Liver (tissue), 9 donors: ENCODE measurements around the gene KCNN3. TPM values are rescaled to one million over a fixed set of nuclear protein-coding genes. Genes with fewer than 3 reads are reported as not detected.
"Not testable (repeated sequence)": the region's sequence is repeated elsewhere in the genome, so short reads cannot be mapped to it uniquely, and the experiment has no call there.

ENCODE experiments used
- DNase-seq: peaks from one replicate; pipeline ENCODE4 v3.0.0-alpha.2; 2017; ENCODE audit warnings: low spot score
- H3K27ac ChIP-seq, 2 donors: one replicate each; pipeline ENCODE4 v1.7.0; 2013; ENCODE audit warnings: inconsistent platforms in 2 of 2, low read length in 2 of 2, control low read depth in 1 of 2, low read depth in 1 of 2, mild to moderate bottlenecking in 1 of 2
- H3K27me3 ChIP-seq, 4 donors: one replicate each; pipeline versions ENCODE4 v1.6.1 to v1.7.0; 2013; ENCODE audit warnings: low read length in 3 of 4, inconsistent platforms in 1 of 4, mild to moderate bottlenecking in 1 of 4, moderate library complexity in 1 of 4; ENCODE audit not compliant: control insufficient read depth in 4 of 4, insufficient read depth in 4 of 4
- H3K36me3 ChIP-seq, 4 donors: one replicate each; pipeline versions ENCODE4 v1.6.1 to v1.7.0; 2013; ENCODE audit warnings: low read length in 3 of 4, mild to moderate bottlenecking in 3 of 4, low read depth in 1 of 4, moderate library complexity in 1 of 4; ENCODE audit not compliant: control insufficient read depth in 4 of 4, insufficient read depth in 3 of 4
- H3K4me1 ChIP-seq, 4 donors: one replicate each; pipeline versions ENCODE4 v1.6.1 to v1.7.0; 2013; ENCODE audit warnings: low read length in 3 of 4, mild to moderate bottlenecking in 3 of 4, moderate library complexity in 1 of 4; ENCODE audit not compliant: control insufficient read depth in 4 of 4, insufficient read depth in 4 of 4
- H3K4me3 ChIP-seq, 3 donors: one replicate each; pipeline versions ENCODE4 v1.6.1 to v1.7.0; 2013; ENCODE audit warnings: low read length in 3 of 3, control low read depth in 1 of 3, low read depth in 1 of 3, mild to moderate bottlenecking in 1 of 3
- H3K9ac ChIP-seq, 2 donors: one replicate each; pipeline ENCODE4 v1.7.0; 2013; ENCODE audit warnings: low read length in 2 of 2, mild to moderate bottlenecking in 2 of 2, moderate library complexity in 2 of 2, control low read depth in 1 of 2, low read depth in 1 of 2
- H3K9me3 ChIP-seq, 4 donors: one replicate each; pipeline versions ENCODE4 v1.6.1 to v1.7.0; 2013; ENCODE audit warnings: low read length in 3 of 4; ENCODE audit not compliant: control insufficient read depth in 4 of 4
- HNF4A ChIP-seq, 2 donors: conservative IDR thresholded peaks; 2 replicates each; pipeline ENCODE4 v1.6.1; 2016; ENCODE audit warnings: antibody characterized with exemption in 2 of 2, mild to moderate bottlenecking in 2 of 2
- HNF4G ChIP-seq: IDR thresholded peaks from 2 replicates; pipeline ENCODE4 v1.6.1; 2016; ENCODE audit warnings: antibody characterized with exemption
- RXRA ChIP-seq, 2 donors: IDR thresholded peaks; 2 replicates each; pipeline ENCODE4 v1.6.1; 2017 to 2018; ENCODE audit warnings: antibody characterized with exemption in 2 of 2, mild to moderate bottlenecking in 1 of 2
- SP1 ChIP-seq: IDR thresholded peaks from 2 replicates; pipeline ENCODE4 v1.6.1; 2018; ENCODE audit warnings: antibody characterized with exemption, mild to moderate bottlenecking
- WGBS: extraction: QIAGEN DNeasy Blood & Tissue Kit; methylation state at CpG from one replicate; pipeline ENCODE4 v1.1.7; 2013; 5-methylcytosine and 5-hydroxymethylcytosine counted together
- polyA plus RNA-seq, 2 donors: library from polyadenylated mRNA; stranded (reverse) in 1 of 2; unstranded in 1 of 2; fragments of 200-250 nt in 1 of 2; fragments of >200 nt in 1 of 2; fragmentation: Nextera tagmentation in 1 of 2; extraction: Ambion mirVana in 1 of 2; gene quantifications; one replicate each; pipeline versions ENCODE4 v1.2.1 to v1.2.3, GENCODE V29; 2013 to 2015
- total RNA-seq, 2 donors: library from RNA; depleted of rRNA; stranded (reverse); fragments of >200 nt; gene quantifications; one replicate each; pipeline ENCODE4 v1.2.3, GENCODE V29; 2014
- donor health status: healthy.
- donor health status: healthy.
- donor health status: healthy.
- donor health status: healthy.
- donor health status: healthy.

The KCNN3 gene
- total and polyA plus RNA-seq, 4 donors = 0.09 to 0.68 (median 0.15) TPM

- not testable (repeated sequence) for DNase-seq
Observed at GRCh38 chr1:154676847-154677246, 193.2 kb downstream of the KCNN3 start.

DNA sequence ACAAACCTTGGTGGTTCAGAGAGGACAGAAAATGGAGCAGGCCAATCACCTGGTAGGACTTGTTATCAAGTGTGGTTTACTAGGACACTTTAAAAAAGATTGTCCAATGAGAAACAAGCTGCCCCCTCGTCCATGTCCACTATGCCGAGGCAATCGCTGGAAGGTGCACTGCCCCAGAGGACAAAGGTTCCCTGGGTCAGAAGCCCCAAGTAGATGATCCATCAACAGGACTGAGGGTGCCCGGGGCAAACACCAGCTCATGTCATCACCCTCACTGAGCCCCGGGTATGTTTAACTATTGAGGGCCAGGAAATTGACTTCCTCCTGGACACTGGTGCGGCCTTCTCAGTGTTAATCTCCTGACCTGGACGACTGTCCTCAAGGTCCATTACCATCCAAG lies 195.6 kb downstream of the KCNN3 start:
- DNase-seq, H3K27ac ChIP-seq, H3K27me3 ChIP-seq, H3K9me3 ChIP-seq, H3K9ac ChIP-seq, H3K4me1 ChIP-seq, H3K4me3 ChIP-seq, H3K36me3 ChIP-seq: not testable (repeated sequence)
- 34% methylated on average over 7 of the region's 7 CpGs for WGBS
- peak; percentile 65 to 89 for TF ChIP-seq RXRA (IDR thresholded peaks at IDR 0.05)
- TF ChIP-seq HNF4A (conservative IDR thresholded peaks at IDR 0.05) = peak; percentile 69 to 86
- peak; percentile 44 for TF ChIP-seq SP1
- peak; percentile 31 for TF ChIP-seq HNF4G

More at GRCh38 chr1:154676847-154677246, 193.2 kb downstream of the KCNN3 start:
- H3K4me1 ChIP-seq, H3K4me3 ChIP-seq, H3K27me3 ChIP-seq, H3K9ac ChIP-seq, H3K9me3 ChIP-seq, H3K36me3 ChIP-seq, H3K27ac ChIP-seq: not testable (repeated sequence)
- 63% methylated on average over 2 of the region's 2 CpGs for WGBS

DNA sequence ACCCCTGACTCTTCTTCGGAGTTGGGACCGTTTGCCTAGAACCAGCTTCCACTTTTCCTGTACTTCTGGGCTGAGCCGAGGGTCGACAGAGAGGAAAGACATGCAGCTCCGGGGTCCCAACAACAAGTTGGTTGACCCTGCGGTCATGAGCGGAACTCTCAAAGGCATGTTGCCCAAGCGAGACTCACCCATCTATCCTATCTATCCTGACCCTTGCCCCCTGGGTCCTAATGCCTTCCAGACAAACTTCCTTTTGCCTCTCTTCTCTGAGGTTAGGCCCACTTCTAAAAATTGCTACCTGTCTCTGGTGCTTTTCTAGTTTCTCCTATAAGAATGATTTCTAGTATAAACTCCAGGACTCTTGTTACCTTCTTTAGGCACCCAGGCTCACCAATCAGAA lies 197.8 kb downstream of the KCNN3 start:
- not testable (repeated sequence) for H3K27ac ChIP-seq, H3K4me3 ChIP-seq, H3K36me3 ChIP-seq, H3K9ac ChIP-seq, H3K27me3 ChIP-seq, H3K4me1 ChIP-seq, H3K9me3 ChIP-seq, DNase-seq
- 74% methylated on average over 8 of the region's 8 CpGs for WGBS

DNA sequence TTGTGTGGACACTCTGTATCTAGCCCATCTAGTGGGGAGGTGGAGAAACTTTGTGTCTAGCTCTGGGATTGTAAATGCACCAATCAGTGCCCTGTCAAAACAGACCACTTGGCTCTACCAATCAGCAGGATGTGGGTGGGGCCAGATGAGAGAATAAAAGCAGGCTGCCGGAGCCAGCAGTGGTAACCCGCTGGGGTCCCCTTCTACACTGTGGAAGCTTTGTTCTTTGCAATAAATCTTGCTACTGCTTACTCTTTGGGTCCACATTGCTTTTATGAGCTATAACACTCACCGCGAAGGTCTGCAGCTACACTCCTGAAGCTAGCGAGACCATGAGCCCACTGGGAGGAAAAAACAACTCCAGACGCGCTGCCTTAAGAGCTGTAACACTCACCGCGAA lies 198.7 kb downstream of the KCNN3 start:
- H3K9me3 ChIP-seq, H3K4me1 ChIP-seq, H3K9ac ChIP-seq, H3K27me3 ChIP-seq, H3K27ac ChIP-seq, DNase-seq, H3K4me3 ChIP-seq, H3K36me3 ChIP-seq: not testable (repeated sequence)
- 90% methylated on average over 9 of the region's 9 CpGs for WGBS

DNA sequence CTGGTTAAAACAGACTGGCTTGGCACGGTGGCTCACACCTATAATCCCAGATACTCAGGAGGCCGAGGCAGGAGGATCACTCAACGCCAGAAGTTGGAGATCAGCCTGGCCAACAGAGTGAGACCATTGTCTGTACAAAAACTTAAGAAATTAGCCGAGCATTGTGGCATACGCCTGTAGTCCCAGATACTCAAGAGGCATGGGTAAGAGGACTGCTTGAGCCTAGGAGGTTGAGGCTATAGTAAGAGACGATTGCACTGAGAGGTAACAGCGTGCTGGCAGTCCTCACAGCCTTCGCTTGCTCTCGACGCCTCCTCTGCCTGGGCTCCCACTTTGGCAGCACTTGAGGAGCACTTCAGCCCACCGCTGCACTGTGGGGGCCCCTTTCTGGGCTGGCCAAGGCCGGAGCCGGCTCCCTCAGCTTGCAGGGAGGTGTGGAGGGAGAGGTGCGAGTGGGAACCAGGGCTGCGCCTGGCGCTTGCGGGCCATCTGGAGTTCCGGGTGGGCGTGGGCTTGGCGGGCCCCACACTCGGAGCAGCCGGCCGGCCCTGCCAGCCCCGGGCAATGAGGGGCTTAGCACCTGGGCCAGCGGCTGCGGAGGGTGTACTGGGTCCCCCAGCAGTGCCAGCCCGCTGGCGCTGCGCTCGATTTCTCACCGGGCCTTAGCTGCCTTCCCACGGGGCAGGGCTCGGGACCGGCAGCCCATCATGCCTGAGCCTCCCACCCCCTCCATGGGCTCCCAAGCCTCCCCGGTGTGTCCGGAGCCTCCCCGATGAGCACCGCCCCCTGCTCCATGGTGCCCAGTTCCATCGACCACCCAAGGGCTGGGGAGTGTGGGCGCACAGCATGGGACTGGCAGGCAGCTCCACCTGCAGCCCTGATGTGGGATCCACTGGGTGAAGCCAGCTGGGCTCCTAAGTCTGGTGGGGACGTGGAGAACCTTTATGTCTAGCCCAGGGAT lies 199.5 kb downstream of the KCNN3 start:
- 92% methylated on average over 41 of the region's 41 CpGs for WGBS
- H3K4me1 ChIP-seq, H3K9me3 ChIP-seq, H3K9ac ChIP-seq, DNase-seq, H3K27me3 ChIP-seq, H3K4me3 ChIP-seq, H3K27ac ChIP-seq, H3K36me3 ChIP-seq: not testable (repeated sequence)
